Measurements from ENCODE around the gene WNT7B.

The WNT7B gene

GRCh38 chr22:45922256-45922655 lies 54.7 kb downstream of the WNT7B start:
- TF ChIP-seq POLR2A (IDR thresholded peaks at IDR 0.05; ENCODE audit: low read length) (no peak), GATA1 (IDR thresholded peaks at IDR 0.05; ENCODE audit: low read depth, low read length) (no peak)
- no peak for DNase-seq

- TF ChIP-seq GATA1 (IDR thresholded peaks at IDR 0.05; ENCODE audit: low read depth, low read length) (no peak), POLR2A (IDR thresholded peaks at IDR 0.05; ENCODE audit: low read length) (no peak)
- no peak for DNase-seq
Measured at GRCh38 chr22:45919504-45920286, 57.3 kb downstream of the WNT7B start.

GRCh38 chr22:45918459-45919370 lies 58.2 kb downstream of the WNT7B start:
- DNase-seq: no peak
- TF ChIP-seq GATA1 (IDR thresholded peaks at IDR 0.05; ENCODE audit: low read depth, low read length) (no peak), POLR2A (IDR thresholded peaks at IDR 0.05; ENCODE audit: low read length) (no peak)

GRCh38 chr22:45917700-45918458 lies 59.1 kb downstream of the WNT7B start:
- TF ChIP-seq GATA1 (IDR thresholded peaks at IDR 0.05; ENCODE audit: low read depth, low read length) (no peak), POLR2A (IDR thresholded peaks at IDR 0.05; ENCODE audit: low read length) (no peak)
- DNase-seq: no peak

- TF ChIP-seq GATA1 (IDR thresholded peaks at IDR 0.05; ENCODE audit: low read depth, low read length) (no peak), POLR2A (IDR thresholded peaks at IDR 0.05; ENCODE audit: low read length) (no peak)
- no peak for DNase-seq
Measured at GRCh38 chr22:45917146-45917545, 59.8 kb downstream of the WNT7B start.

- DNase-seq: no peak
- TF ChIP-seq POLR2A (IDR thresholded peaks at IDR 0.05; ENCODE audit: low read length): no peak
- no peak for TF ChIP-seq GATA1 (IDR thresholded peaks at IDR 0.05; ENCODE audit: low read depth, low read length)
Measured at GRCh38 chr22:45916515-45916914, 60.4 kb downstream of the WNT7B start.

- TF ChIP-seq GATA1 (IDR thresholded peaks at IDR 0.05; ENCODE audit: low read depth, low read length) (no peak), POLR2A (IDR thresholded peaks at IDR 0.05; ENCODE audit: low read length) (no peak)
- no peak for DNase-seq
Measured at GRCh38 chr22:45915841-45916240, 61.1 kb downstream of the WNT7B start.

GRCh38 chr22:45915151-45915550 lies 61.8 kb downstream of the WNT7B start:
- DNase-seq: no peak
- no peak for TF ChIP-seq GATA1 (IDR thresholded peaks at IDR 0.05; ENCODE audit: low read depth, low read length)
- no peak for TF ChIP-seq POLR2A (IDR thresholded peaks at IDR 0.05; ENCODE audit: low read length)

GRCh38 chr22:45914309-45914708 lies 62.7 kb downstream of the WNT7B start:
- TF ChIP-seq GATA1 (IDR thresholded peaks at IDR 0.05; ENCODE audit: low read depth, low read length): no peak
- no peak for TF ChIP-seq POLR2A (IDR thresholded peaks at IDR 0.05; ENCODE audit: low read length)
- DNase-seq: no peak

- no peak for DNase-seq
- TF ChIP-seq GATA1 (IDR thresholded peaks at IDR 0.05; ENCODE audit: low read depth, low read length) (no peak), POLR2A (IDR thresholded peaks at IDR 0.05; ENCODE audit: low read length) (no peak)
Measured at GRCh38 chr22:45912910-45913309, 64.1 kb downstream of the WNT7B start.

- peak in 1 of 2 experiments; percentile 22 for DNase-seq
- TF ChIP-seq POLR2A (IDR thresholded peaks at IDR 0.05; ENCODE audit: low read length): no peak
Measured at GRCh38 chr22:45911601-45912271, 65.2 kb downstream of the WNT7B start.

GRCh38 chr22:45910928-45911467 lies 66.0 kb downstream of the WNT7B start:
- no peak for TF ChIP-seq POLR2A (IDR thresholded peaks at IDR 0.05; ENCODE audit: low read length)
- TF ChIP-seq GATA1 (IDR thresholded peaks at IDR 0.05; ENCODE audit: low read depth, low read length): no peak
- no peak for DNase-seq

- TF ChIP-seq GATA1 (IDR thresholded peaks at IDR 0.05; ENCODE audit: low read depth, low read length): no peak
- TF ChIP-seq POLR2A (IDR thresholded peaks at IDR 0.05; ENCODE audit: low read length): no peak
Measured at GRCh38 chr22:45908961-45909360, 68.0 kb downstream of the WNT7B start.

More at GRCh38 chr22:45908961-45909360, 68.0 kb downstream of the WNT7B start:
- no peak for DNase-seq
